HG03139 (cell line): ENCODE data around the gene RBPMS2.
"Not testable (repeated sequence)": the region's sequence is repeated elsewhere in the genome, so short reads cannot be mapped to it uniquely, and the experiment has no call there.

Source experiments
- ATAC-seq: cut with Tn5 transposase; IDR thresholded peaks from one replicate; pipeline ENCODE4 v1.9.1; 2021; ENCODE audit not compliant: unreplicated experiment

RBPMS2 gene

GRCh38 chr15:64755427-64755940, 19.9 kb downstream of the RBPMS2 start:
- ATAC-seq: no peak

- ATAC-seq: no peak
Observed at GRCh38 chr15:64754663-64755426, 20.5 kb downstream of the RBPMS2 start.

- no peak for ATAC-seq
Observed at GRCh38 chr15:64753480-64754185, 21.8 kb downstream of the RBPMS2 start.

- ATAC-seq: no peak
Observed at GRCh38 chr15:64751464-64751863, 23.9 kb downstream of the RBPMS2 start.

GRCh38 chr15:64749999-64750657, 25.3 kb downstream of the RBPMS2 start:
- no peak for ATAC-seq

GRCh38 chr15:64749167-64749566, 26.2 kb downstream of the RBPMS2 start:
- ATAC-seq: no peak

GRCh38 chr15:64748251-64748650, 27.1 kb downstream of the RBPMS2 start:
- ATAC-seq: no peak

GRCh38 chr15:64747578-64747977, 27.8 kb downstream of the RBPMS2 start:
- no peak for ATAC-seq

GRCh38 chr15:64746921-64747320, 28.5 kb downstream of the RBPMS2 start:
- no peak for ATAC-seq

GRCh38 chr15:64746356-64746755, 29.0 kb downstream of the RBPMS2 start:
- no peak for ATAC-seq

- no peak for ATAC-seq
Observed at GRCh38 chr15:64743691-64744090, 31.7 kb downstream of the RBPMS2 start.

- ATAC-seq: no peak
Observed at GRCh38 chr15:64742921-64743320, 32.5 kb downstream of the RBPMS2 start.

- no peak for ATAC-seq
Observed at GRCh38 chr15:64742385-64742784, 33.0 kb downstream of the RBPMS2 start.

GRCh38 chr15:64741708-64742107, 33.7 kb downstream of the RBPMS2 start:
- ATAC-seq: not testable (repeated sequence)

GRCh38 chr15:64740311-64741170, 34.8 kb downstream of the RBPMS2 start:
- no peak for ATAC-seq

GRCh38 chr15:64739577-64740143, 35.7 kb downstream of the RBPMS2 start:
- no peak for ATAC-seq

- no peak for ATAC-seq
Observed at GRCh38 chr15:64739156-64739555, 36.2 kb downstream of the RBPMS2 start.

GRCh38 chr15:64738226-64739095, 36.9 kb downstream of the RBPMS2 start:
- no peak for ATAC-seq

- ATAC-seq: no peak
Observed at GRCh38 chr15:64732156-64732860, 43.1 kb downstream of the RBPMS2 start.
